Activated CD8-positive, alpha-beta memory T cell treated with anti-CD3 and anti-CD28 coated beads for 24 hours (primary cell): Measurements from ENCODE around the gene ATG9B.
"Not testable (repeated sequence)": the region's sequence is repeated elsewhere in the genome, so short reads cannot be mapped to it uniquely, and the experiment has no call there.

ENCODE experiments used
- DNase-seq: peaks from one replicate; pipeline ENCODE4 v3.0.0-alpha.2; 2020

ATG9B gene

GRCh38 chr7:151035026-151035717 is 10.9 kb upstream of the ATG9B start:
- no peak for DNase-seq

DNA sequence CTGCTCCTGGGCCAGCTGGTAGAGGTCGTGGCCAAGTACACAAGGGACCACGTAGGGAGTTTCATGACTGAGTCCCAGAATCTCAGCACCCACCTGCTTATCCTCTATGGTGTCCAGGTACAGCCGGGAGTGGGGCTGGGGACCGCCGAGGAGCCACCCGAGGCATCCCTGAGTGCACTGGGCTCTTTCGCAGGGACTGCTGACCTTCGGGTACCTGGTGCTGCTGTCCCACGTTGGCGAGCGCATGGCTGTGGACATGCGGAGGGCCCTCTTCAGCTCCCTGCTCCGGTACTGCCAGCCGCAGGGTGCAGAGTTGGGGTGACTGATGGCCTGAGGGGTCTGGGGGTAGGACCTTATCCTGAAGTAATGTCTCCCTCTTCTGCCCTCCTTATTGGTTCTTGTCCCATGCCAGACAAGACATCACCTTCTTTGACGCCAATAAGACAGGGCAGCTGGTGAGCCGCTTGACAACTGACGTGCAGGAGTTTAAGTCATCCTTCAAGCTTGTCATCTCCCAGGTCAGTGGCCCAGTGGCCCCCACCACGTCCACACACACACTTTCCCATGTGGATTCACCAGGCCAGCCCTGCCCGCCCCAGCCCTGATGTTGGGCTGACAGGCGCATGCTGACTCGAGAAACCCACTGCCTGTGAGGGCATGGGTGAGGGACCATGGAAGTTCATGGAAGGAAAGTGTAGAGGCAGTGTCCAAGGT is 10.2 kb upstream of the ATG9B start:
- no peak for DNase-seq

DNA sequence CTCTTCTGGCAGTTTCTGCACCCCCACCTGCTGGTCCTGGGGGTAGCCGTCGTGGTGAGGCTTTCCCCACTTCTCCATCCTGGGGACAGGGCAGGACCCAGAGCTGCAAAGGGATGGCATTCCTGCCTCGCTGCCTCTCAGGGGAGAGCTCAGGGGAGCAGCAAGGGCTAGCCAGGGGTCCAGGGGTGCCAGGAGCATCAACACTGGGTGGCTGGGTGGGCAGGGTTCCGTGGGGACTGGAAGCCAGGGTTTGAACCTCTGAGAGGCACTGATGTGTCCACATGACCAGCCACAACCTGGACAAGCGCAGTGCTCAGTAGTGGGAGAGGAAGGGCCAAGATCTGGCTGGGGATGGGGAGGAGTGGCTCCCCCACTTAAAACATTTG is 9.6 kb upstream of the ATG9B start:
- no peak for DNase-seq

DNA sequence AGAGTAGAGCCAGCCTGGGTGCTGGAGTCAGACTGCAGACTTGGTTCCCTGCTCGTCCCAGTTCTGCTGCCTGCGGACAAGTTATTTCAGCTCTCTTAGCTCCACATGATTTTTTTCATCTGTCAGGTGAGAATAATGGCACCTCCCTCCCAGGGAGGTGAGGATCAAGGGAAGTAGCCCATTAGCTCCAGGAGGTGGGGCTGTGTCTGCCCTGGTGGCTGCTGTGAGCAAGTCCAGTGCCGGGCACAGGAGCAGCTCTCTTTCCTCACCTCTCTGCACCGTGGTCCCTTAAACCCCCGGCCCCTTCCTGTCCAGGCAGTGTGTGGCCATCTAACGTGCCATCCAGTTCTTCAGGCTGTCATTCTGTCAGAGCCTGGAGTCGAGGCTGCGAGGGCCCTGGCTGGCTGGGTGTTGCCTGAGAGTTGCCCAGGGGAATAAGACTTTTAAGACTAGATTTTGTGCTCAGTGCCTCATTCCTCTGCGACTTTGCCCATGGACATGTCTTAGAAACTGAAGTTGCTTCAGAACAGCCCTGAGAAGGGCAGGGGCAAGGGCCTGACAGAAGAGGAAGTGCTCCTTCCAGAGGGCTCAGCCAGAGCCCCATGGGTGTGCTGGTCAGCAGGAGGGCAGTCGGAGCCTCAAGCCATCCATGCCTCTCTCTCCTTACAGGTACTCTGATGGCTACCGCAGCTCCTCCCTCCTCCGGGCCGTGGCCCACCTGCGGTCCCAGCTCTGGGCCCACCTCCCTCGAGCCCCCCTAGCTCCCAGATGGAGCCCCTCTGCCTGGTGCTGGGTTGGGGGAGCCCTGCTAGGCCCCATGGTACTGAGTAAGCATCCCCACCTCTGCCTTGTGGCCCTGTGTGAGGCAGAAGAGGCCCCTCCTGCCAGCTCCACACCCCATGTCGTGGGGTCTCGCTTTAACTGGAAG is 8.9 kb upstream of the ATG9B start:
- no peak for DNase-seq

DNA sequence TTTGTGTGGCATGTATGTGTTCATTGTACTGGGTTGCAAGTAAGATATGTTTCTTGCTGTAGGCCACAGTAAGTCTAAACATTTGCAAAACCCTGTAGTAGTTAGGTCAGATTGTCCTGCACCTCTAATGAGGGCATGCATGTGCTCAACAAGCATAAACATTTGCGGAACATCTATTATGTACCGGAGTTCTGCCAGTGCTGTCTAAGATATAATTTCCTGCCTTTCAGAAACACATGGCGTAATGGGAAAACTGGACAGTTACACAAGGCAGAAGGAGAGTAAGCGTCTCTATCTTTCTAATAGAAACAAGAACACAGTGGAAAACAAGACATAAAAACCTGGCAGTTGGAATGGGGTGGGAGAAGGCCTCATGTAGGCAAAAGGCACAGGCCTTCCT is 6.7 kb upstream of the ATG9B start:
- DNase-seq, result no peak

- no peak for DNase-seq
These were observed 4.7 kb upstream of the ATG9B start for GRCh38 chr7:151028948-151029501.

DNA sequence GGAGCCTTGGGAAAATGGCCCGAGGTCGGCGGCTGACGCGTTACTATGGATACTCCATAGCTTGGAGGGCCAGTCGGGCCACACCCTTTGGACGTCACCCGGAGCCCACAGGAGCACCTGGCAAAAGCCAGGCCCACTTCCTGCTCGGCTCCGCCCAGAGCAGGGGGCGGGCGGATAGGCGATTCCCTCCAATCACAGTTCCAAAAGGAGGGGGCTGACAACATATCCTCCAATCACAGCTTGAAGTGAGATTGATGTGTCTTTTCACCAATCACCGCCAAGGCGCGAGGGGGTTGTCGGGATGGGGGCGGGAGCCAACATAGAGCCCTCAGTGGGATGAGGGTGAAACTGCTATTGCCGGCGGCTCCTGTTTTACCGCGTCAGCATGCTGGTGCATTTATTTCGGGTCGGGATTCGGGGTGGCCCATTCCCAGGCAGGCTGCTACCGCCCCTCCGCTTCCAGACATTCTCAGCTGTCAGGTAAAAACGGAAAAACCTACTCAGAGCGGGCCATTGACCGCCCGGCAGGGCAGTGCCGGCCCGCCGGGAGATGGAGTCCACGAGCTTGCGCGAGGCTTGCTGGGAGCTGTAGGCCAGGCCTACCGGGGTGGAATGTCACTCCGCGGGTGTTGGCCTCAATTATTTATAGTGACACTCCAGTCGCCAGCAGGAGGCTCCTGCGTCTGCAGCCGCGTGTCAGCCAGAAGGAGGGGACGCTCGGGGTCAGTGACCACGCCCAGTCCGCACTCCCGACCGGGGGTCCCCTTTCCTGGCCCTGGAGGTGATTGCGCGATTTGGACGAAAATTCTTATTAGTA is 4.0 kb upstream of the ATG9B start, which contains the start of gene ABCB8:
TSS of gene ABCB8 (plus strand) at position 320 of the 817 bp plus-strand sequence. CDS start at position 386, 66 bp downstream.
- DNase-seq, result peak; percentile 99

DNA sequence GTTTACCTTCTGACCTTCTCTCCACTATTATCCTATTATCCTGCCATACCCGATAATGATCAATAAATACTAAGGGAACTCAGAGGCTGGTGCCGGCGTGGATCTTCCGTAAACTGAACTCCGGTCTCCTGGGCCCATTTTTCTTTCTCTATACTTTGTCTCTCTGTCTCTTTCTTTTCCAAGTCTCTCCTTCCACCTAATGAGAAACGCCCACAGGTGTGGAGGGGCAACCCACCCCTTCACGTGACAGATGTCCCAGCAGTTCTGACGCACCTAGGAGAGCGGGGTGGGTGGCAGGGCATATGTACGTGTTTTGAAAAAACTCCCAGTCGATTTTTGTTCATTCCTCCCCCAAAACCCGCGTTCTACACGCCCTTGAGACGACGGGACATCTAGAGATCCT is 3.4 kb upstream of the ATG9B start:
- not testable (repeated sequence) for DNase-seq

- not testable (repeated sequence) for DNase-seq
These were observed 2.8 kb upstream of the ATG9B start for GRCh38 chr7:151026771-151027727.

DNA sequence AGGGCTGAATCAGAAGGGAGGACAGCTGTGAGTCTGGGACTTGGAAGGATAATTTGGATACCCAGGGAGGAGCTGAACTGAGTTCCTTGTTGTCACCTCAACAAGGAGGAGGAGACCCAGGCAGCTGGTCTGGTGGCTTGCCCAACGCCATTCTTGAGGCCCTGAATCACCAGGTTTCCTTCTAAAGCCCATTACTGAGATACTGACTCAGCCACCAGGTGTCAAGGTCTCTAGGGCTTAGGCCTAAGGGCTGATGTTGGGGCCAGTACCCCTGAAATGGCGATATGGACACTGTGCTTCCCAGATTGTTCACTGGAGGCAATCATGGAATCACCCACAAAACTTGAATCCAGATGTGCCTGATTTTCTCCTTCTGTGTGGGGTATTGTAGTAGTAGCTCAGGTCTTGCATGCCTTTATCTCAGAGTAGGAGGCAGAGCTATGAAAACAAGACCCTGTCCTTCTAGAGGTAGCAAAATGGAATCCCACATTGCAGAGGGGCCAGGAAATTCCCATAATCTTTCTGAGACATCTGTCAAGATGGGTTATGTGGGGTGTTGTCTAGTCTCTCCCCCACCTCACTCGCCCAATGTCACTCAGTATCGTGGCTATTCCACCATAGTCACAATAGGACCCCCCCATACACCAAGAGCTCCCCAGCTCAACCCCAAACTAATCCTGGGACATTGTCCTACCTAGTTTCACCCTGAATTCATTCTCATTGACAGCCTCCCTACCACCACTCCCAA is 1.8 kb upstream of the ATG9B start:
- DNase-seq, result no peak

DNA sequence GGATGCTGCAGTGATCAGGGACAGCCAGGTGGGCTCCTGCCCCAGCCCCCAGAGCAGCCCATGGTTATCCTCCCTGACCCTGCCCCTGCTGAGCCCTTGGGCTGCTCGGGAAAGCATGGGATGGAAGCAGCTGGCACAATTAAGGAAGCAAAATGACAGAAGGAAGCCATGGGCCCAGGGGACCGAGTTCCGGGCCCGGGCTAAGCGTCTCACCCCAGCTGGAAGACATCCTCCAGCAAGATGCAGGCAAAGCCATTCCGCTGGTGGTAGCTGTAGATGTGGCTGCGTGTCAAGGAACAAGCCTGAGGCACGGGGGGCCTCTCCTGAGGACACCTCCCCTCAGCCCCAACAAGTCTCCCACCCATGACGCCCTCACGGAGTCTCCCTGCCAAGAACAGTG is 1.1 kb downstream of the ATG9B start:
- DNase-seq, result no peak

DNA sequence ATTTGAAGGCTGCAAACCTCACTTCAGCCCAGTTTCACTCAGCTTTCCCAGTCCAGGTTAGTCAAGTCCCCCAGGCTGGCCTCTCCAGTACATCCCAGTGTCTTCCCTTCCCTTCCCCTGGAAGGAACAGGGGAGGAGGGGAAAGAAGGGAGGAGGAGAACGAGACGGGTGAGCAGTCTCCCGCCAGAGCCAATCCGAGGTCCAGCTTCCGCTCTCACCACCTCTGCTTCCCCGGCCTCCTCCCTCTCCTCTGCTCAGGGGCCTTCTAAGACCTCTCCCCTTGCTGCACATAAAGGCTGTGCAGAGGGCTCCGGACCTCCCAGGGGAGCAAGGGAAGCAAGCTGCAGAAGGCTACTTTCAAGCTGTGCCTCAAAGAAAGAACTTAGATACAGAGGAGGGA is 4.1 kb downstream of the ATG9B start:
- DNase-seq, result no peak

DNA sequence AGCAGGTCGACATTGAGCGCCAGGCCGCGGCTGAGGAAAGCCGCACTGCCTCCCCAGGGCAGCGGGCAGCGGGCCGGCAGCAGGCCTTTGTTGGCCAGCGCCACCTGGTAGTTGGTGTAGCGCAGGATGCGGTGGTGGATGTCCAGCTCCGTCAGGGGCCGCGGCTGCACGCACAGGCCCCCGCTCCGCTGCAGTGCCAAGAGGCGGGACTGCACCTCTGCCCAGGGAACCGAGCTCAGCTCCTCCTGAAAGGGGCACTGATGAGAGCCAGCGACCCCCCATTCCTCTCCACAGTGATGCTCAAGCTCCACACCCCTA is 5.2 kb downstream of the ATG9B start:
- no peak for DNase-seq

DNA sequence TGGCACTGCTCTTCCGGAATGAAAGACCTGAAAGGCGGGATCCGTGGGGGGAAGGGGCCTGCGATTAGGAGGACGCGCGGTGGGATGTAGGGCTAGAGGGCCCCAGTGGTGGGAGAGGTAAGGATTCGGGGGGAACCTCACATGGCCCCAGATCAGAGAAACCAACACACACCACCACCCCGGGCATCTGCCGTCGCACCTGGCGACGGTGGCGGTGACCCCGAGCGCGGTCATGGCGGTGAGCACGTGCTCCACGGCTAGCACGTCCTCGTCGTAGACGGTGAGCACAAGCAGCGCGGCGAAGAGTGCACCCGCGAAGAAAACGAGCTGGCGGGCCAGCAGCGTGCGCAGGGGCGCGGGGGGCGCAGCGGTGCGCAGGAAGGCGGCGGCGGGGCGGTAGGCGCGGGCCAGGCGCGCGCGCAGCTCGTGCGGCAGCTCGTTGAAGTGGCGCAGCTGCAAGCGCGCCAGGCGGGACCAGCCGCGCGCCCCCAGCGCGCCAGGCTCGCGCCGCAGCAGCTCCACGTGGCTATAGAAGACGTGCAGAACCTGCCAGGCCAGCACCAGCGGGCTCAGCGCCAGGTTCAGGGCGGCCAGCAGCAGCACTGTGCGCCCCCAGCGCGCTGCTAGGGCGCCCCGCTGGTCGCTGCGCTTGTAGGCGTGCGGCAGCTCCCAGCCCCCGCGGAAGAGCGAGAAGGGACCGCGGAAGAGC is 5.7 kb downstream of the ATG9B start:
- peak; percentile 83 for DNase-seq

- DNase-seq, result peak; percentile 96
These were observed 6.3 kb downstream of the ATG9B start for GRCh38 chr7:151017953-151018420.

DNA sequence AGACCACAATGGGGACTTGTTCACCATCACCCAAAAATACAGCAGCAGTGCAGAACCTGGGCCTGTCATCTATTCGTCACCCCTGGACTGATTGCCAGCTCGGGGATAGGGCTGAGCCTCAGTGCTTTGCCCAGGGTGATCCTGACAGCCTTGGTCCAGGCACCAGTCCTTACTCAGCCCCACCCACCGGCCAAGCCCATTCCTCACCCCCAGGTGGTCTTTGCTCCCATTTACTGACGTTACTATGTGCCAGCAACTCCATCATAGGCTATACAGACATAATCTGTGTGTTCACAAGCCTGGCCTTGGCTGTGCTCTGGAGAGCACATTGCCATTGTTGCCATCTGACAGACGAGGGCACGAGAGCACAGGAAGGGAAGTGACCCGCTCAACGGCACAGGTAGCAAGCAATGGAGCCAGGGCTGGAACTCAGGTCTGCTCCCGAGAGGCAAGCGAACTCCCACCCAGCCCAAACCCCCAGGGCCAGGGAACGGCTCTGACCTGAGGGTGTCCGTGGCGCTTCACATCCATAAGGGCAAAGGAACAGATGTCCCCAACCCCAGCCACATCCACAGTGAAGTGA is 6.8 kb downstream of the ATG9B start:
- DNase-seq, result peak; percentile 70

GRCh38 chr7:151016942-151017341 is 7.4 kb downstream of the ATG9B start:
- peak; percentile 64 for DNase-seq

DNA sequence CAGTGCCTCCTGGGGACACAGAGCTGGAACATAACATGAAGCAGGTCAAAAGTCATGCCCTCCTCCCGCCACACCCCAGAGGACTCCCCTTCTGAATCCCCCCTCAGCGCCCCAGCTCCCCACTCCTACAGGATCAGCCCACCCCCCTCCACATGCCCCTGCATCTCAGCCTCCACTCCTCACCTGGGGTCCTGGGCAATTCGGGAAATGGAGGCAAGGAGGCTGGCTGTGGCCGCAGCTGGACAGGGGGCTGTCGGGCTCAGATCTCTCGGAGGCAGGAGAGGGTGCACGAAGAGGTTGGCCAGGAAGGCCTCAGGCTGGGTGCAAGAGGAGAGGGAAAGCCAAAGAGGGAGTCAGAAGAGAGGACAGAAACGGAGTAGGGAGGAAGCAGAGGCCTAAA is 7.8 kb downstream of the ATG9B start:
- no peak for DNase-seq

- DNase-seq, result no peak
These were observed 8.3 kb downstream of the ATG9B start for GRCh38 chr7:151015967-151016366.
